Lower leg skin (tissue), 3 donors: ENCODE results near the gene LNX1.

ENCODE experiments used
- CTCF ChIP-seq, 3 donors: fragments of 450-650 bp; IDR thresholded peaks; one replicate each; pipeline ENCODE4 v1.5.1; 2016; ENCODE audit warnings: antibody characterized with exemption in 3 of 3, mild to moderate bottlenecking in 3 of 3, moderate library complexity in 2 of 3
- POLR2A ChIP-seq, 2 donors: fragments of 450-650 bp; IDR thresholded peaks; one replicate each; pipeline ENCODE4 v1.6.1; 2016 to 2017; ENCODE audit warnings: antibody characterized with exemption in 2 of 2, mild to moderate bottlenecking in 1 of 2, moderate library complexity in 1 of 2

- TF ChIP-seq CTCF (IDR thresholded peaks at IDR 0.05), result no peak
- TF ChIP-seq POLR2A (IDR thresholded peaks at IDR 0.05), result no peak
Observed at GRCh38 chr4:53520116-53520515, 71.2 kb downstream of the LNX1 start.
